Type B pancreatic cell (in vitro differentiated cells): ENCODE measurements around the gene NAALAD2. TPM values are rescaled to one million over a fixed set of nuclear protein-coding genes. Genes with fewer than 3 reads are reported as not detected.
"Not testable (repeated sequence)": the region's sequence is repeated elsewhere in the genome, so short reads cannot be mapped to it uniquely, and the experiment has no call there.

Experiments used
- DNase-seq: peaks from one replicate; pipeline ENCODE4 v3.0.0; 2021; ENCODE audit warnings: mixed read lengths; ENCODE audit not compliant: unreplicated experiment; ENCODE audit errors: extremely low spot score
- H3K27ac Mint-ChIP-seq: 2 replicates; pipeline ENCODE4 v1.8.0; 2021; ENCODE audit warnings: mild to moderate bottlenecking, mixed read lengths
- H3K27me3 Mint-ChIP-seq: 2 replicates; pipeline ENCODE4 v1.8.0; 2021; ENCODE audit warnings: mixed read lengths
- H3K36me3 Mint-ChIP-seq: 2 replicates; pipeline ENCODE4 v1.8.0; 2021; ENCODE audit warnings: mixed read lengths
- H3K4me1 Mint-ChIP-seq: one replicate; pipeline ENCODE4 v1.8.0; 2021; ENCODE audit warnings: mixed read lengths; ENCODE audit not compliant: unreplicated experiment
- H3K4me3 Mint-ChIP-seq: 2 replicates; pipeline ENCODE4 v1.8.0; 2021; ENCODE audit warnings: mild to moderate bottlenecking, mixed read lengths
- H3K9me3 Mint-ChIP-seq: 2 replicates; pipeline ENCODE4 v1.8.0; 2021; ENCODE audit warnings: mixed read lengths
- total RNA-seq: library from RNA; stranded (reverse); gene quantifications from 2 replicates; pipeline ENCODE4 v1.2.1, GENCODE V29; 2021; ENCODE audit warnings: low replicate concordance
- TF ChIP-seq, protein P1 (sequence below): fragments of 200-600 bp; sonication (generic); conservative IDR thresholded peaks from 2 replicates; pipeline ENCODE4 v1.5.0; 2021; ENCODE audit warnings: antibody characterized with exemption, mild to moderate bottlenecking

Gene NAALAD2
- total RNA-seq, 1 donor from 2014 or later = 16.9 TPM

DNA sequence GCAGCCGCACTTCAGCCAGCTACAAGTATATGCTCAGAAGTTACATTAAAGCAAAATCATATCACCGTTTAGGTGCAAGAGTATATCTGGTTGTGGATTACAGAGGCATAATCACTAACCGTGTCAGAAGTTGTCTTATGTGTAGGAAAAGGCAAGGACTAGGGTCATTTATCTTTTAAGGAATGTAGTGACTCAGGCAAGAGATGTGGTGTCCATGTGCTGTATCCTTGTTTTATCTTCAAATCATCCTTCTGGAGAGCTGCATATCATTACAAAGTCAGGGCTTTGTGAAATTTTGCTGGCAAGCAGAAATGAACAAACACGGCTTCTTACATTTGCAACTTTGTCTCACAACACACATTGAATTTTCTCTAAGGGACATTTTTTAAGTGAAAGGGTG lies 101.1 kb downstream of the NAALAD2 start:
- Mint-ChIP-seq H3K9me3 (no peaks in the 10 kb centered on the region), H3K27me3 (no peaks in the 10 kb centered on the region), H3K36me3 (no peaks in the 10 kb centered on the region), H3K4me1 (no peaks in the 10 kb centered on the region), H3K27ac (no peak overlapping the region), H3K4me3 (no peak overlapping the region)
- DNase-seq = no peak
- TF ChIP-seq, protein P1, sequence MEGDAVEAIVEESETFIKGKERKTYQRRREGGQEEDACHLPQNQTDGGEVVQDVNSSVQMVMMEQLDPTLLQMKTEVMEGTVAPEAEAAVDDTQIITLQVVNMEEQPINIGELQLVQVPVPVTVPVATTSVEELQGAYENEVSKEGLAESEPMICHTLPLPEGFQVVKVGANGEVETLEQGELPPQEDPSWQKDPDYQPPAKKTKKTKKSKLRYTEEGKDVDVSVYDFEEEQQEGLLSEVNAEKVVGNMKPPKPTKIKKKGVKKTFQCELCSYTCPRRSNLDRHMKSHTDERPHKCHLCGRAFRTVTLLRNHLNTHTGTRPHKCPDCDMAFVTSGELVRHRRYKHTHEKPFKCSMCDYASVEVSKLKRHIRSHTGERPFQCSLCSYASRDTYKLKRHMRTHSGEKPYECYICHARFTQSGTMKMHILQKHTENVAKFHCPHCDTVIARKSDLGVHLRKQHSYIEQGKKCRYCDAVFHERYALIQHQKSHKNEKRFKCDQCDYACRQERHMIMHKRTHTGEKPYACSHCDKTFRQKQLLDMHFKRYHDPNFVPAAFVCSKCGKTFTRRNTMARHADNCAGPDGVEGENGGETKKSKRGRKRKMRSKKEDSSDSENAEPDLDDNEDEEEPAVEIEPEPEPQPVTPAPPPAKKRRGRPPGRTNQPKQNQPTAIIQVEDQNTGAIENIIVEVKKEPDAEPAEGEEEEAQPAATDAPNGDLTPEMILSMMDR = no peak

DNA sequence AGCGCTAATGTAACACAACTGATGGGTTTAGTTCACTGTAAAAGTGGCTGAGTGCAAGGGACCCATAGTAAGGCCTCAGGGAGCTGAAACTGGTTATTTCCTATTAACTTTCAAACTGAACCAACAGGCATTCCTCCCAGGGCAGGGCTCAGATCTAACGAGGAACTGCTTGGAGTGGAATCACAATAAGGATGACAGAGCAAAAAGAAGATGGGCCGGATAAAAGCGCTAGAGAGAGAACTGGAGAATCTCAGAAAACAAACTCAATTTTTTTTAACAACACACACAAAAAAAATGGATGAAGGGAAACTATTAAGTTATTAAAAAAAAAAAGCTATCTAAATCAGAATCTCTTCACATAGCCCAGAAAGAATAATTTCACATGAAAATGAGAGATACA lies 102.5 kb downstream of the NAALAD2 start:
- H3K4me1 Mint-ChIP-seq = no peaks in the 10 kb centered on the region
- TF ChIP-seq, protein P1 = no peak
- DNase-seq = no peak

DNA sequence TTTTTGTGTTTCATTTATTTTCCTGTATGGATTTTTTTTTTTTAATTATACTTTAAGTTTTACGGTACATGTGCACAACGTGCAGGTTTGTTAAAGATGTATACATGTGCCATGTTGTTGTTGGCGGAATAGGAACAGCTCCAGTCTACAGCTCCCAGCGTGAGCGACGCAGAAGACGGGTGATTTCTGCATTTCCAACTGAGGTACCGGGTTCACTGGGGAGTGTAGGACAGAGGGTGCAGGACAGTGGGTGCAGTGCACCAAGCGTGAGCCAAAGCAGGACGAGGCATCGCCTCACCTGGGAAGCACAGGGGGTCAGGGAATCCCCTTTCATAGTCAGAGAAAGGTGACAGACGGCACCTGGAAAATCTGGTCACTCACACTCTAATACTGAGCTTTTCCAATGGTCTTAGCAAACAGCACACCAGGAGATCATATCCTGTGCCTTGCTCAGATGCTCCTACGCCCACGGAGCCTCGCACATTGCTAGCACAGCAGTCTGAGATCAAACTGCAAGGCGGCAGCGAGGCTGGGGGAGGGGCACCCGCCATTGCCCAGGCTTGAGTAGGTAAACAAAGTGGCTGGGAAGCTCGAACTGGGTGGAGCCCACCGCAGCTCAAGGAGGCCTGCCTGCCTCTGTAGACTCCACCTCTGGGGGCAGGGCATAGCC lies 105.6 kb downstream of the NAALAD2 start:
- not testable (repeated sequence) for H3K4me3 Mint-ChIP-seq, DNase-seq, H3K9me3 Mint-ChIP-seq, H3K27me3 Mint-ChIP-seq, H3K36me3 Mint-ChIP-seq, H3K27ac Mint-ChIP-seq, H3K4me1 Mint-ChIP-seq

More for the DNA sequence above, 102.5 kb downstream of the NAALAD2 start:
- Mint-ChIP-seq H3K27me3 (no peaks in the 10 kb centered on the region), H3K4me3 (no peak overlapping the region), H3K27ac (no peak overlapping the region), H3K9me3 (no peaks in the 10 kb centered on the region), H3K36me3 (no peaks in the 10 kb centered on the region)

DNA sequence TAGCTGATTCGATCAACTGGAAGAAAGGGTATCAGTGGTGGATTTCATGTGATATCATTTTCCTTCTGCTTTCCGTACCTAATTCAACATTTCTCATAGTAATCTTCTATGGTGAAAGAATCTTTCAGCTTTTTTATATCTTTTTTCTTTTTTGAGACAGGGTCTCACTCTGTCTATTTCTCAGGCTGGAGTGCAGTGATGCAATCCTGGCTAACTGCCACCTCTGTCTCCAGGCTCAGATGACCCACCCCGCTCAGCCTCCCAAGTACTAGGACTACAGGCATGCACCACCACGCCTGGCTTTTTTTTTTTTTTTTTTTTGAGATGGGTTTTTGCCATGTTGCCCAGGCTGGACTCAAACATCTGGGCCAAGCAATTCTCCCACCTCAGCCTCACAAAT lies 107.0 kb downstream of the NAALAD2 start:
- Mint-ChIP-seq H3K4me1 (no peaks in the 10 kb centered on the region), H3K36me3 (no peaks in the 10 kb centered on the region), H3K27ac (no peak overlapping the region), H3K4me3 (no peak overlapping the region), H3K9me3 (no peaks in the 10 kb centered on the region), H3K27me3 (no peaks in the 10 kb centered on the region)
- TF ChIP-seq, protein P1 = no peak
- DNase-seq = no peak

Other genes with a start within 250 kb of the NAALAD2 start
- not detected in 2 replicates for gene TRIM49D1, start 212.4 kb upstream of the NAALAD2 start, total RNA-seq
- gene TRIM49D2, start 210.6 kb upstream of the NAALAD2 start, total RNA-seq = not detected in 2 replicates
- not detected in 2 replicates for gene TRIM64, start 168.6 kb upstream of the NAALAD2 start, total RNA-seq
- not detected in 2 replicates for gene TRIM49C, start 103.6 kb upstream of the NAALAD2 start, total RNA-seq
- gene UBTFL1, start 48.7 kb upstream of the NAALAD2 start, total RNA-seq = not detected in 2 replicates
- 51.5 and 63.7 TPM in 2 replicates for gene CHORDC1, start 88.4 kb downstream of the NAALAD2 start, total RNA-seq